ENCODE measurements around the gene WNT7B. TPM values are rescaled to one million over a fixed set of nuclear protein-coding genes. Genes with fewer than 3 reads are reported as not detected.

The WNT7B gene
- total RNA-seq, 4 donors from 2014 or later: not detected

- TF ChIP-seq, protein P1, sequence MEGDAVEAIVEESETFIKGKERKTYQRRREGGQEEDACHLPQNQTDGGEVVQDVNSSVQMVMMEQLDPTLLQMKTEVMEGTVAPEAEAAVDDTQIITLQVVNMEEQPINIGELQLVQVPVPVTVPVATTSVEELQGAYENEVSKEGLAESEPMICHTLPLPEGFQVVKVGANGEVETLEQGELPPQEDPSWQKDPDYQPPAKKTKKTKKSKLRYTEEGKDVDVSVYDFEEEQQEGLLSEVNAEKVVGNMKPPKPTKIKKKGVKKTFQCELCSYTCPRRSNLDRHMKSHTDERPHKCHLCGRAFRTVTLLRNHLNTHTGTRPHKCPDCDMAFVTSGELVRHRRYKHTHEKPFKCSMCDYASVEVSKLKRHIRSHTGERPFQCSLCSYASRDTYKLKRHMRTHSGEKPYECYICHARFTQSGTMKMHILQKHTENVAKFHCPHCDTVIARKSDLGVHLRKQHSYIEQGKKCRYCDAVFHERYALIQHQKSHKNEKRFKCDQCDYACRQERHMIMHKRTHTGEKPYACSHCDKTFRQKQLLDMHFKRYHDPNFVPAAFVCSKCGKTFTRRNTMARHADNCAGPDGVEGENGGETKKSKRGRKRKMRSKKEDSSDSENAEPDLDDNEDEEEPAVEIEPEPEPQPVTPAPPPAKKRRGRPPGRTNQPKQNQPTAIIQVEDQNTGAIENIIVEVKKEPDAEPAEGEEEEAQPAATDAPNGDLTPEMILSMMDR (IDR thresholded peaks at IDR 0.05; ENCODE audit: low read depth): no peak
These were observed 58.2 kb downstream of the WNT7B start for GRCh38 chr22:45918459-45919370.

- TF ChIP-seq, protein P1 (IDR thresholded peaks at IDR 0.05; ENCODE audit: low read depth): no peak
These were observed 59.1 kb downstream of the WNT7B start for GRCh38 chr22:45917700-45918458.

DNA sequence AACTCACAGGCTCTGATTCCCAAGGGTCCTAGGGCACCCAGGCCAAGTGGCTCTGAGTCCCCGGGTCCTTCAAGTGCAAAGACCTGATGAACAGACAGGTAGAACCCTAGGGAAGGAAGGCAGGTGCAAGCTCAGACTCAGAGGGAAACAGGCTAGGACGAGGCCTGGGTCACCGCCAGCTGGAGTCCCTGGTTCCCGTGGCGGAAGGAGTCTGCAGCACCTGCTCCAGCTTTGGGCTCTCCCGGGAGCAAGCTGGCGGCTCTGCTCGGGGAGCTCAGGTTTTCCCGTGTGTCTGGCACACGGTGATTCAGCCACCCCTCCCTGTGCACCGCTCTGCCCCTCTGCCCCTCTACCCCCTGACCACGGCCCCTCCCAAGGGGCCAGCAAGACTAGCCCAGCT, 59.8 kb downstream of the WNT7B start:
- TF ChIP-seq, protein P1 (IDR thresholded peaks at IDR 0.05; ENCODE audit: low read depth): no peak

DNA sequence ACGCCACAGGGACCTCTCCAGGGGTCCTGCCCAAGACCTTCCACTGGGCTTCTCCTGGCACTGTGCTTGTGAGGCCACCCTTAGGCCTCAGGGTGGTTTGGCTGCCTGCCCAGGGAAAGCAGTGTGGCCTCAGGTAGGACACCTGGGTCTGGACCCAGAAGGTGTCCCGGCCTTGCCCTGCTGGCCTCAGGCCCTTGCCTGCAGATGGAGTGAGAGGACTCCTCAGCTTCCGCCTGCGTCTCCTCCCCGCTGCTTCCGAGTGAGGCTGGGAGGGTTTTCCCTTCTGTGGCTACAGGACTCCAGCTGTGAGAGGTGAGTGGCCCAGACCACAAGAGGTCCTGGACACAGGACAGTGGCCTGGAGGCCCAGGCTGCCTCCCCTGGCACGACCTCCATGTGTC, 60.4 kb downstream of the WNT7B start:
- TF ChIP-seq, protein P1 (IDR thresholded peaks at IDR 0.05; ENCODE audit: low read depth): no peak

GRCh38 chr22:45915841-45916240, 61.1 kb downstream of the WNT7B start:
- TF ChIP-seq, protein P1 (IDR thresholded peaks at IDR 0.05; ENCODE audit: low read depth): no peak

DNA sequence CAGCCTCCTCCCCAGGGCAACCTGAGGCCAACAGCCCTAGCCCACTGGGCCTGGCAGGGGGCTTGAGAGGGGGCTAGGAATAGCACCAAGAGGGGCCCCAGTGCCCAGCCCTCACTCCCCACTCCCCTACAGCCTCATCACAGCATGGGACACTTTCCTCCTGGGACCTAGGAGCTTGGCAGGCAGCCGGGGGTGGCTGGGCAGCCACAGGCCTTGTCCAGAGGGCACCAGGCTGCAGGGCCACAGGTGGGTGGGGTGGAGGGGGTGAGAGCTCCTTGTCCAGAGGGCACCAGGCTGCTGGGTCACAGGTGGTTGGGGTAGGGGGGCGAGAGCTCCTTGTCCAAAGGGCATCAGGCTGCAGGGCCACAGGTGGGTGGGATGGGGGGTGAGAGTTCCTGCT, 61.8 kb downstream of the WNT7B start:
- TF ChIP-seq, protein P1 (IDR thresholded peaks at IDR 0.05; ENCODE audit: low read depth): no peak

DNA sequence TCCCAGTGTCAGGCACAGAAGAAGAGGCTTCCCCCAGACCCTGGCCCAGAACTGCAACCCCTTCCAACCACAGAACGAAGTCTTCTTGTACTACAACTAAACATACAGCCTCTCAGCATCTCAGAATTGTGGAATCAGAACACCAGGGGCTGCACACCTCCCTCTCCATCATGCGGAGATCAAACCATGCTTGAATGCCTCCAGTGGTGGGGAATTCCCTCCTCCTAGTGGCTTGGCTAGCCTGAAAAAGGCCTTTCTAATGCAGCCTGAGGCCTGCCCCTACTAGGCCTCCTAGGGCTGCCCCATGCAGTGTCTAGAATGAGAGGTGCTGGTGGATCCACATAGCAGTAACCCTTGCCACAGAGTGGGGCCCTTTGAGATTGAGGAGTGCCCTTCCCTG, 62.7 kb downstream of the WNT7B start:
- TF ChIP-seq, protein P1 (IDR thresholded peaks at IDR 0.05; ENCODE audit: low read depth): no peak

All from subcutaneous adipose tissue (tissue), 4 donors.